Stimulated activated naive CD8-positive, alpha-beta T cell treated with anti-CD3 and anti-CD28 coated beads, Interleukin-15, Interleukin-2, amounts not matched to agents 100 ng/mL and 50 ng/mL, for 24 hours (primary cell): ENCODE results near the gene GSTA1.
"Not testable (repeated sequence)": the region's sequence is repeated elsewhere in the genome, so short reads cannot be mapped to it uniquely, and the experiment has no call there.

Experiments
- H3K27ac Mint-ChIP-seq: one replicate; pipeline ENCODE4 v1.8.0; 2021; ENCODE audit warnings: mild to moderate bottlenecking, mixed read lengths
- H3K27me3 Mint-ChIP-seq: one replicate; pipeline ENCODE4 v1.8.0; 2021; ENCODE audit warnings: mixed read lengths
- H3K36me3 Mint-ChIP-seq: one replicate; pipeline ENCODE4 v1.8.0; 2021; ENCODE audit warnings: low read depth, mixed read lengths
- H3K4me1 Mint-ChIP-seq: one replicate; pipeline ENCODE4 v1.8.0; 2021; ENCODE audit warnings: low read depth, mixed read lengths
- H3K4me3 Mint-ChIP-seq: one replicate; pipeline ENCODE4 v1.8.0; 2021; ENCODE audit warnings: mild to moderate bottlenecking, mixed read lengths
- H3K9me3 Mint-ChIP-seq: one replicate; pipeline ENCODE4 v1.8.0; 2021; ENCODE audit warnings: mixed read lengths

Gene GSTA1

DNA sequence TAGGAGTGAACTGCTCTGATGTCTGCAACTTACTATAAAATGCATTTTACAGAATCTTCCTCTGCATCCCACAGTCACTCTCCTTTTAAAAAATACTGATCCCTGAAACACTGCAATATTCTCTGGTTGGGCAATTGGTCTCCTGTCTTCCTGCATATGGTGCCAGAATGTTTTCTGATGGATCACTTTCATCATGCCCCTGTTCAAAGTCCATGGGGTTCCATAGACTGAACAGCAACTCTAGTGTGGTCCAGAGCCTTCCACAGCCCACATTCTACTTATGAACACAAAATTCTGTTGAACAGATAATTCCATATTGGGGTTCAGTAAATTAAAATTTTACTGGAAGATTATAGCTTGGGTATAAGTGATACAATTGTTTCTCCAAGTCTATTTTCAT lies 51.3 kb downstream of the GSTA1 start:
- H3K27me3 Mint-ChIP-seq = peaks cover 8% of the 10 kb centered on the region
- no peaks in the 10 kb centered on the region for H3K4me1 Mint-ChIP-seq
- H3K36me3 Mint-ChIP-seq = no peaks in the 10 kb centered on the region
- no peak overlapping the region for H3K27ac Mint-ChIP-seq
- peaks cover 7% of the 10 kb centered on the region for H3K9me3 Mint-ChIP-seq
- H3K4me3 Mint-ChIP-seq = no peak overlapping the region

DNA sequence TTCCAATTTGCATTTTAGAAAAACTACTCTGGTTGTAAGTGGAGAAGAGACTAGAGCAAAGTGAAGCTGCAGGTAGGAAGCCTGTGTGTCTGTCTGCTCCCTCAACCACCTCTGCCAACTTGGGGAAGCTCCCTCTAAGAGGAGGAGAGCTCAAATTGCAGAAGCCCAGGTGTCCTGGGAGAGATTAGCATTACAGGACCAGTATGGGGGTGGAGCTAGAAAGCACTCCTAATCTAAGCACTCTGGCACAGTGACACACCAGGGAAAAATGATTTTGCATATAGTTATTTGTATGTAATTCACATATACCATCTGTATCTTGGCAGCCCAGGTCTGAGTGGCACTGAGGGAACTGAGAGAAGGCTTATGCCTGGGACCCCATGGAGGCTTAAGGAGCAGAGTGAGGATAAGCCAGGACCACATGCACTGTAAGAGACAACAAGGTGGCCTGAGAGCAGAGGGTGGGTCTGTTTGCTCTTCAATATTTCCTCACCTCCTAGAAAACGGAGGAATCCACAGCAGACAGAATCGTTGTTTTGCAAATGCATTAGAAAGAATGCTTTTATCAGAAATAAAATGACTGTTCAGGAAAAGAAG lies 54.0 kb downstream of the GSTA1 start:
- peaks cover 11% of the 10 kb centered on the region for H3K27me3 Mint-ChIP-seq
- H3K9me3 Mint-ChIP-seq = peaks cover 7% of the 10 kb centered on the region
- H3K27ac Mint-ChIP-seq = no peak overlapping the region
- H3K4me3 Mint-ChIP-seq = no peak overlapping the region
- H3K4me1 Mint-ChIP-seq = no peaks in the 10 kb centered on the region
- H3K36me3 Mint-ChIP-seq = no peaks in the 10 kb centered on the region

DNA sequence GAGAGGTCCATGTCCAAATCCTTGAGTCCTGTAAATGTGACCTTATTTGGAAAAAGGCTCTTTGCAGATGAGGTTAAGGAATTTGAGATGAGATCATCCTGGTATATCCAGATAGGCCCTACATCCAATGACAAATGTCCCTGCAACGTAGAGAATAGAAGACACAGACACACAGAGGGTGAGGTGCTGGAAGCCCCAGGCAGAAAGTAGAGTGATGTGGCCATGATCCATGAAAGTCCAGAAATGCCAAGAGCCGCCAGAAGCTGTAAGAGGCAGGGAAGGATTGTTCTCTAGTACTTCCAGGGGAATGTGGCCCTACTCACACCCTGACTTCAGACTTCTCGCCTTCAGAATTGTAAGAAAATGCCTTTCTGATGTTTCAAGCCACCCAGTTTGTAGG lies 56.3 kb downstream of the GSTA1 start:
- not testable (repeated sequence) for H3K4me3 Mint-ChIP-seq

DNA sequence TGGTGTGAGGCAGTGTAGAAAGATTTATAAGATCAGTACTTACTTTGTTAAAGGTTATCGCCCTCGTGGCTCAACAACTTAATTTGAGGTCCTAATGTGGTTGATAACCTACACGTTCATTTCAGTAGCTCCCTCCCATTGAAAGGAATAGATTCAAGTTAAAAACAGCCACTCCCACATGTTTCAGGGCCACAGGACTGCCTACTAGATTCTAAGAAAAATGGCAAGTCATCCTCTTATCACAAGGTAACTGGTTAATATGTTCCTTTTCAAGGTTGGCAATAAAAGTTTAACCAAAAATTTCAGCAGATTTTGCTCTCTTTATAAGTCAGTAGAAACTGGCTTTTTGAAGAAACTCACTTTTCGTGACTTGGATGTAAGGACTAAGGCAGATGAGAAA lies 57.4 kb downstream of the GSTA1 start:
- peaks cover 11% of the 10 kb centered on the region for H3K27me3 Mint-ChIP-seq
- no peaks in the 10 kb centered on the region for H3K4me1 Mint-ChIP-seq
- H3K9me3 Mint-ChIP-seq = peaks cover 3% of the 10 kb centered on the region
- H3K36me3 Mint-ChIP-seq = no peaks in the 10 kb centered on the region
- no peak overlapping the region for H3K4me3 Mint-ChIP-seq
- no peak overlapping the region for H3K27ac Mint-ChIP-seq

More for the DNA sequence above, 56.3 kb downstream of the GSTA1 start:
- H3K36me3 Mint-ChIP-seq, H3K9me3 Mint-ChIP-seq, H3K27ac Mint-ChIP-seq, H3K4me1 Mint-ChIP-seq: not testable (repeated sequence)
- H3K27me3 Mint-ChIP-seq = peaks cover 14% of the 10 kb centered on the region

DNA sequence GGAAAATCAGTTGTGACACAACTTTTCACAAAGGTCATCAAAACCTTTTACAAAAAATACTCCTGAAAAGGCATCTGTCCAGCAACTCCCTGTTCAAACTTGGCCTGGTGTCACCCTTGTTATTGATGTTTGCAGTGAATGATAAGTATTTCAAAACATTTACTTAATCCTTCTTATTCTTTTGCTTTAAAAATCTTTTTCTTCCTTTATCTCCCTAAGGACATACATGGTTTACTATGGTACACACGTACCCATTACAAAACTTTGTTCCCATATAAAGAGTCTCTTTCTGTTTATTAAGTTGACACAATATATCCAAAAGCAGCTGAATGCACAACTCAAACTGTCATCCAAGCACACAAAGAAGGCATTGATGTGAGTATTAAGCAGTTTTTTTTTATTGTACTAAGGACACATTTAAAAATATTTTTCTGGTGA lies 57.8 kb downstream of the GSTA1 start:
- Mint-ChIP-seq H3K36me3 (no peaks in the 10 kb centered on the region), H3K27ac (no peak overlapping the region), H3K27me3 (peaks cover 11% of the 10 kb centered on the region), H3K4me3 (no peak overlapping the region), H3K9me3 (peaks cover 2% of the 10 kb centered on the region), H3K4me1 (no peaks in the 10 kb centered on the region)

DNA sequence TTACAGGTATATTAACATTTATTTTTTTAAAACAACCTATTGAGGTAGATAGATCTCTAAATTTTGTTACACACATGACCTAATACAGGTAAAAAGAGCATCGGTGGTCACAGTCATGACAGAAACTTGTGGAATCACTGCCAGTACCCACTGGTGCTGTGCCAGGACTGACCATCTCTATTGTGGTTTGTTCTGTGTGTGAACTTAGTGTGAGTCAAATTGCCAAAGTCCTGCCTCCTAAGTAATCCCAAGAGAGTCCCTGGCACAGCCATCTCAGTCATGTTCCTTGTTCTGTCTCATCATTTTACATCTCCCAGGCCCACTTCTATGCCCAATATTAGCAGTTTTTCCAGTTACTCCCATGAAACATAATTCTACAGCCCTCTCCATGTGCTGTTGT lies 61.7 kb downstream of the GSTA1 start:
- Mint-ChIP-seq H3K4me1 (no peaks in the 10 kb centered on the region), H3K27ac (no peak overlapping the region), H3K4me3 (no peak overlapping the region), H3K27me3 (peaks cover 10% of the 10 kb centered on the region), H3K9me3 (peaks cover 5% of the 10 kb centered on the region), H3K36me3 (no peaks in the 10 kb centered on the region)
